Activated T-cell treated with anti-CD3 and anti-CD28 coated beads for 1 hour (primary cell): ENCODE results near the gene CCDC97.
"Not testable (repeated sequence)": the region's sequence is repeated elsewhere in the genome, so short reads cannot be mapped to it uniquely, and the experiment has no call there.

Experiments
- DNase-seq: peaks from one replicate; pipeline ENCODE4 v3.0.0-alpha.2; 2020; ENCODE audit warnings: low read depth

Gene CCDC97

DNA sequence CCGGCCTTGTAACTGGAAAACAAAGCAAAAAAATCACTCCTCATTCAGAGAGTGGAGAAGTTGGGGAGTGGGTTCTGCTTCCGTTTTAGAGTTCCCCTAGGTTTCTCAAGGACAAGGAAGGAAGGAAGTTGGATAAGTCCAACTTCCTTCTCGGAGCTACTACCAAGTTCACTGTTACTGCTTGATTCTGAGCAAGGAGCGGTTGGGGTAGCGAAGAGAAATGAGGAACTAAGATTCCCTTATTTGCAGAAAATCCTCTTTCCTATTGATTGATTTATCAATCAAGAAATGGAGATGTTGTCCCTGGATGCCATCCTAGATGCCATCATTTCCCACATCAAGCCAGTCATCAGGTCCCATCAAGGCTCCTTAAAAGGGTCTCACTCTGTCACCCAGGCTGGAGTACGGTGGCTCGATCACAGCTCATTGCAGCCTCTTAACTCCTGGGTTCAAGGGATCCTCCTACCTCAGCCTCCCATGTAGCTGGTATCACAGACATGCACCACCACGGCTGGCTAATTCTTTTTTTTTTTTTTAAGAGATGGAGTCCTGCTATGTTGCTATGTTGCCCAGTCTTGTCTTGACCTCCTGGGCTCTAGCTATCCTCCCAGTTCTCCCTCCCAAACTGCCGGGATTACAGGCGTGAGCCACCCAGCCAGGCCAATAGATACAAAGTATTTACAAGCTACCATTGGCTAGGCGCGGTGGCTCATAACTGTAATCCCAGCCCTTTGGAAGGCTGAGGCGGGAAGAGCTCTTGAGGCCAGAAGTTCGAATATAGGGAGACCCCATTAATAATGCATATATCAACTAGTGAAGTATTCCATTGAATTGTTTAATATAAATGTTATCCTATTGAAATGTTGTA, 54.8 kb downstream of the CCDC97 start:
- no peak for DNase-seq

DNA sequence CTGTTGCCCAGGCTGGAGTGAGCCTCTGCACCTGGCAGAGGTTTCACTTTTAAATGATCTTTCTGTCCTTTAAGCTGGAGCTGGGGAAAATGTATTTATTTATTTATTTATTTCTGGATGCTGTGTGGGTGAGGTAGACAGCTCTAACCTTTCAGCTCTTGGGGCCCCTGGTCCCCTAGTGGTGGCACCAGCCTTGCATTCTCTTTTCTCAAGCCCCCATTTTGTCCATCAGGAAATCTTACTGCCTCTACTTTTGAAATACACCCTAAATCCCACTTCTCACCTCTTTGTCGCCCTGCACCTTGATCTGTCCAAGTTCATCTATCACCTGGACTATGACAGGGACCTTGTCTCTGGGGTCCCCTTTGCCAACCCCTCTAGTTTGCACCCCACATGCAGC, 56.1 kb downstream of the CCDC97 start:
- DNase-seq: no peak

DNA sequence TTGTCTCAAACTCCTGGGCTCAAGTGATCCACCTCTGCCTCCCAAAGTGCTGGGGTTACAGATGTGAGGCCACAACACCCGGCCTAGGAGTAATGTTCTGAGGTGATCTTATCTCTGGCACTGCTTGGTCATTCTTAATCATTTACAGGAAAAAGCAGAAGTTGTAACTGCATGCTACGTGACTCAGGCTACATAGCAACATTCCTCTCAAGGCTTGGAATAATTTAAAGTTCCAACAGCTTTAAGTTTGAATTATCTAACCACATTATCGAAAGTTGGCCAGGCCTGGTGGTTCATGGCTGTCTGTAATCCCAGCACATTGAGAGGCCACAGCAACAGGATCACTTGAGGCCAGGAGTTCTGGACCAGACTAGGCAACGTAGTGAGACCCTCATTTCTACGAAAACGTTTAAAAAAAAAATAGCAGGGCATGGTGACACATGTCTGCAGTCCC, 57.9 kb downstream of the CCDC97 start:
- DNase-seq: no peak

DNA sequence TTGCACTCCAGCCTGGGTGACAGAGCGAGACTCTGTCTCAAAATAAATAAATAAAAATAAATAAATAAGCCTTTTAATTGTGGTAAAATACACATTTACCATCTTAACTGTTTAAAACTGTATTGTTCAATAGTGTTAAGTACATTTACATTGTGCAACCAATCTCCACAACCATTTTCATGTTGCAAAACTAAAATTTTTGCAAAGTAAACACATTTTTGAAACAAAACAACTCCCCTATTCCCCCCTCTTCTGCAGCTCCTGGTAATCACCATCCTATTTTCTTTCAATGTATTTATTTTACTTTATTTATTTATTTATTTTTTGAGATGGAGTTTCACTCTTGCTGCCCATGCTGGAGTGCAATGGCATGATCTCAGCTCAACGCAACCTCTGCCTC, 59.8 kb downstream of the CCDC97 start:
- no peak for DNase-seq

DNA sequence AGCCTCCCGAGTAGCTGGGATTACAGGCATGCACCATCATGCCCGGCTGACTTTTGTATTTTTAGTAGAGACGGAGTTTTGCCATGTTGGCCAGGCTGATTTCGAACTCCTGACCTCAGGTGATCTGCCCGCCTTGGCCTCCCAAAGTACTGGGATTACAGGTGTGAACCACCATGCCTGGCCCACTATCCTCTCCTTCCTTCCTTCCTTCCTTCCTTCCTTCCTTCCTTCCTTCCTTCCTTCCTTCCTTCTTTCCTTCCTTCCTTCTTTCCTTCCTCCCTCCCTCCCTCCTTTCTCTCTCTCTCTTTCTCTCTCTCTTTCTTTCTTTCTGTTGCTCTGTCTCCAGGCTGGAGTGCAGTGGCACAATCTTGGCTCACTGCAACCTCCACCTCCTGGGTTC, 61.1 kb downstream of the CCDC97 start:
- DNase-seq: not testable (repeated sequence)

DNA sequence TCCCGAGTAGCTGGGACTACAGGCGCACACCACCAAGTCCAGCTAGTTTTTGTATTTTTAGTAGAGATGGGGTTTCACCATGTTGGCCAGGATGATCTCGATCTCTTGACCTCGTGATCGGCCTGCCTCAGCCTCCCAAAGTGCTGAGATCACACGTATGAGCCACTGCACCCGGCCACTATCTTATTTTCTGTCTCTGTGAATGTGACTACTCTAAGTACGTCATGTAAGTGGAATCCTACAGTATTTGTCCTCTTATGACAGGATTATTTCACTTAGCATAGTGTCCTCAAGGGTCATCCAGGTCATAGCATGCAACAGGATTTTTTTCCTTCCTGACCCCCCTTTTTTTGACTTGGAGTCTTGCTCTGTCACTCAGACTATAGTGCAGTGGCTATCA, 61.6 kb downstream of the CCDC97 start:
- no peak for DNase-seq

DNA sequence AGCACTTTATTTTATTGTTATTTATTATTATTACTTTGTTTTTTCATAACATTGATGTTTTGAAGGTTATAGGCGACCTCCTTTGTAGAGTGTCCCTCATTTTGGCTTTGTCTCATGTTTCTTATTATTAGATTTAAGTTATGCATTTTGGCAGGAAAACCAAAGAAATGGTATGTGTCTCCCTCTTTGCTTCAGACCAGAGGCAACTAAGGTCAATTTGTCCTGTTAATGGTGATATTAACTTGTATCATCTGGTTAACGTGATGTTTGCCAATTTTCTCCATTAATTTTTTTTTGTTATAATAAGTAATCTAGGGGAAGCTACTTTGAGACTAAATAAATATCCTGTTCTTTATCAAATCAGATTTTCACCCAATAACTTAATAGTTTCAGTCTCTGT, 62.5 kb downstream of the CCDC97 start:
- DNase-seq: no peak

DNA sequence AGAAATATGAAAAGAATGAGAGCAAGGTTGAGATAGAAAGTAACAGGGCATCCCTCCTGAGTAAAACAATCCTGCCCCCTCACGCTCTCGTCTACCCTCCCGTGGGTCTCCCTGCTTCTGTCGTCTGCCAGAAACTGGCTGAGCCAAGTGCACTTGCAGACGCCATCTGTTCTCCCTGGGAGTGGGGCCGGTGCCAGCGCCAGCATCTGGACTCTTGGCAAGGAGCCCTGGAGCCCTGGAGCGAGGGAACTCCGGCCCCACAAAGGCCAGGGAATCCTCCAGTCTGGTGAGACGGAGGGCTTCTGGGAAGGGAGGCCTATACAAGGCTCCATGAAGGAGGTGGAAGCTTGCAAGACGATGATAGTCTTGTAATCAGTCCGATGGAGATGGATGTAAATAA, 64.0 kb downstream of the CCDC97 start:
- DNase-seq: no peak
